GM23338 (cell line): Measurements from ENCODE around the gene THSD4. TPM values are rescaled to one million over a fixed set of nuclear protein-coding genes. Genes with fewer than 3 reads are reported as not detected.

Experiments
- ATAC-seq: fragments of 200-7000 bp; cut with Tn5 transposase; 3 replicates; pipeline ENCODE4 v1.9.1; 2020
- DNase-seq: peaks from one replicate; pipeline ENCODE4 v3.0.0-alpha.2; 2015; ENCODE audit warnings: low spot score
- H2AFZ ChIP-seq: fragments of 200-600 bp; sonication (generic); 2 replicates; pipeline ENCODE4 v1.8.0; 2016; ENCODE audit warnings: antibody characterized with exemption, mild to moderate bottlenecking, moderate library complexity
- H3F3A ChIP-seq: fragments of 200-600 bp; sonication (generic); replicated peaks from 2 replicates; pipeline ENCODE4 v1.8.0; 2017; ENCODE audit warnings: antibody characterized with exemption, mixed run types, low read depth
- H3K27ac ChIP-seq: fragments of 200-600 bp; sonication (generic); 2 replicates; pipeline ENCODE4 v1.6.1; 2016; ENCODE audit warnings: low read depth
- H3K27me3 ChIP-seq: fragments of 200-600 bp; sonication (generic); 2 replicates; pipeline ENCODE4 v1.8.0; 2016; ENCODE audit warnings: mild to moderate bottlenecking, mixed run types, moderate library complexity; ENCODE audit not compliant: insufficient read depth
- H3K36me3 ChIP-seq: fragments of 200-600 bp; sonication (generic); 2 replicates; pipeline ENCODE4 v1.8.0; 2016; ENCODE audit warnings: mild to moderate bottlenecking; ENCODE audit not compliant: insufficient read depth
- H3K4me1 ChIP-seq: fragments of 200-600 bp; sonication (generic); 2 replicates; pipeline ENCODE4 v1.8.0; 2016; ENCODE audit warnings: mild to moderate bottlenecking, moderate library complexity; ENCODE audit not compliant: insufficient read depth
- H3K4me2 ChIP-seq: fragments of 200-600 bp; sonication (generic); 2 replicates; pipeline ENCODE4 v1.7.1; 2017; ENCODE audit warnings: mixed run types
- H3K4me3 ChIP-seq: fragments of 200-600 bp; sonication (generic); 2 replicates; pipeline ENCODE4 v1.6.1; 2016; ENCODE audit warnings: mixed run types
- H3K79me2 ChIP-seq: fragments of 200-600 bp; sonication (generic); replicated peaks from 2 replicates; pipeline ENCODE4 v1.8.0; 2017; ENCODE audit warnings: mild to moderate bottlenecking; ENCODE audit not compliant: insufficient read depth
- H3K9me2 ChIP-seq: fragments of 200-600 bp; sonication (generic); 2 replicates; pipeline ENCODE4 v1.8.0; 2017; ENCODE audit not compliant: insufficient read depth
- H4K20me1 ChIP-seq: fragments of 200-600 bp; sonication (generic); replicated peaks from 2 replicates; pipeline ENCODE4 v1.8.0; 2017; ENCODE audit warnings: mild to moderate bottlenecking; ENCODE audit not compliant: insufficient read depth
- H3K27ac Mint-ChIP-seq: 2 replicates; pipeline ENCODE4 v1.8.0; 2020; ENCODE audit warnings: inconsistent platforms, mild to moderate bottlenecking, moderate library complexity, mixed read lengths
- H3K27me3 Mint-ChIP-seq: 3 replicates; pipeline ENCODE4 v1.8.0; 2022; ENCODE audit warnings: low read depth, mild to moderate bottlenecking, moderate library complexity, mixed read lengths, inconsistent platforms; ENCODE audit not compliant: insufficient read depth, poor library complexity
- H3K36me3 Mint-ChIP-seq: 3 replicates; pipeline ENCODE4 v1.8.0; 2021; ENCODE audit warnings: low read depth, mild to moderate bottlenecking, inconsistent platforms, moderate library complexity, mixed read lengths
- H3K4me1 Mint-ChIP-seq: 3 replicates; pipeline ENCODE4 v1.8.0; 2020; ENCODE audit warnings: mild to moderate bottlenecking, inconsistent platforms, mixed read lengths
- H3K4me3 Mint-ChIP-seq: 3 replicates; pipeline ENCODE4 v1.8.0; 2021; ENCODE audit warnings: moderate library complexity, mild to moderate bottlenecking, inconsistent platforms, mixed read lengths
- H3K9me3 Mint-ChIP-seq: 3 replicates; pipeline ENCODE4 v1.8.0; 2020; ENCODE audit warnings: moderate library complexity, mild to moderate bottlenecking, inconsistent platforms, mixed read lengths
- CREB1 ChIP-seq: fragments of 250-450 bp; sonication (Bioruptor Pico); IDR thresholded peaks from 2 replicates; pipeline ENCODE4 v1.5.0; 2020; ENCODE audit warnings: low read depth, mild to moderate bottlenecking, moderate library complexity
- CTCF ChIP-seq, 2 experiments: fragments of 200-600 bp in 1 of 2; sonication (generic) in 1 of 2; conservative IDR thresholded peaks; 2 replicates each; pipeline versions ENCODE4 v1.5.1 to v1.6.1; 2016 to 2017; ENCODE audit warnings: antibody characterized with exemption in 2 of 2, low read depth in 2 of 2, mild to moderate bottlenecking in 2 of 2, moderate library complexity in 1 of 2
- ETS1 ChIP-seq: IDR thresholded peaks from 2 replicates; pipeline ENCODE4 v1.6.1; 2016; ENCODE audit warnings: antibody characterized with exemption
- EZH2 ChIP-seq: fragments of 200-600 bp; sonication (generic); IDR thresholded peaks from one replicate; pipeline ENCODE4 v1.8.0; 2017; ENCODE audit warnings: antibody characterized with exemption, mild to moderate bottlenecking, low read depth; ENCODE audit not compliant: unreplicated experiment
- EZH2phosphoT487 ChIP-seq: fragments of 200-600 bp; sonication (generic); IDR thresholded peaks from one replicate; pipeline ENCODE4 v1.8.1; 2018; ENCODE audit warnings: antibody characterized with exemption; ENCODE audit not compliant: unreplicated experiment
- JUNB ChIP-seq: IDR thresholded peaks from one replicate; pipeline ENCODE4 v1.6.1; 2016; ENCODE audit warnings: antibody characterized with exemption; ENCODE audit not compliant: unreplicated experiment
- NANOG ChIP-seq: IDR thresholded peaks from 2 replicates; pipeline ENCODE4 v1.6.1; 2016; ENCODE audit warnings: antibody characterized with exemption, borderline replicate concordance
- POLR2AphosphoS5 ChIP-seq: IDR thresholded peaks from 2 replicates; pipeline ENCODE4 v1.6.1; 2016; ENCODE audit warnings: antibody characterized with exemption, low read depth
- REST ChIP-seq: IDR thresholded peaks from one replicate; pipeline ENCODE4 v1.6.1; 2018; ENCODE audit warnings: antibody characterized with exemption; ENCODE audit not compliant: unreplicated experiment
- STAT1 ChIP-seq: IDR thresholded peaks from one replicate; pipeline ENCODE4 v1.6.1; 2016; ENCODE audit warnings: antibody characterized with exemption; ENCODE audit not compliant: unreplicated experiment
- ZNF114 ChIP-seq: fragments of 250-450 bp; sonication (Bioruptor Pico); IDR thresholded peaks from 2 replicates; pipeline ENCODE4 v1.5.0; 2020; ENCODE audit warnings: mild to moderate bottlenecking, moderate library complexity
- ZNF331 ChIP-seq: fragments of 250-450 bp; sonication (Bioruptor Pico); IDR thresholded peaks from 2 replicates; pipeline ENCODE4 v1.5.0; 2020; ENCODE audit warnings: low read depth, mild to moderate bottlenecking, moderate library complexity
- ZNF462 ChIP-seq: fragments of 250-450 bp; sonication (Bioruptor Pico); IDR thresholded peaks from 2 replicates; pipeline ENCODE4 v1.5.0; 2020; ENCODE audit warnings: mild to moderate bottlenecking, moderate library complexity
- polyA plus RNA-seq: library from polyadenylated mRNA; unstranded; fragments of >200 nt; fragmentation: Nextera tagmentation; extraction: Ambion mirVana; gene quantifications from 2 replicates; pipeline ENCODE4 v1.2.1, GENCODE V29; 2016
- total RNA-seq: library from RNA; depleted of rRNA; stranded (reverse); fragments of >200 nt; shearing (Covaris generic); gene quantifications from 2 replicates; pipeline ENCODE4 v1.2.3, GENCODE V29; 2014

The THSD4 gene
- total and polyA plus RNA-seq, 2 experiments from 2014 or later = 2.0 to 7.4 TPM

GRCh38 chr15:71820127-71820526 is 704.9 kb downstream of the THSD4 start (continued):
- TF ChIP-seq CTCF (conservative IDR thresholded peaks at IDR 0.05; ENCODE audit: low read depth in 2 of 2) (no peak), CREB1 (no peak), JUNB (no peak), STAT1 (no peak)

GRCh38 chr15:71821547-71822129 is 706.4 kb downstream of the THSD4 start:
- H3K27ac Mint-ChIP-seq = no peak overlapping the region
- no peaks in the 10 kb centered on the region for H3K27me3 Mint-ChIP-seq
- peaks cover 33% of the 10 kb centered on the region for H3K9me3 Mint-ChIP-seq
- TF ChIP-seq ETS1 = no peak
- TF ChIP-seq STAT1 = no peak
- no peak for TF ChIP-seq REST
- TF ChIP-seq ZNF331 (CRISPR knock-in tag) = no peak
- no peak for TF ChIP-seq NANOG
- TF ChIP-seq JUNB = no peak
- no peak for TF ChIP-seq EZH2
- TF ChIP-seq EZH2phosphoT487 = no peak
- TF ChIP-seq POLR2AphosphoS5 = no peak
- no peak for TF ChIP-seq ZNF114 (CRISPR knock-in tag)
- TF ChIP-seq ZNF462 (CRISPR knock-in tag) = no peak
- TF ChIP-seq CREB1 = no peak

More at GRCh38 chr15:71821547-71822129, 706.4 kb downstream of the THSD4 start:
- H3K36me3 ChIP-seq = peaks cover 4% of the 10 kb centered on the region; the same call in 1 of the 2 replicates
- peaks cover 6% of the 10 kb centered on the region; the same call in 1 of the 2 replicates for H3K4me1 ChIP-seq
- no peaks in the 10 kb centered on the region for H3K79me2 ChIP-seq
- no peak overlapping the region for H3K4me3 ChIP-seq
- H3K27me3 ChIP-seq = no peaks in the 10 kb centered on the region
- DNase-seq (no peak), ATAC-seq (no peak)
- H3K36me3 Mint-ChIP-seq = peaks cover 38% of the 10 kb centered on the region
- no peaks in the 10 kb centered on the region for H3F3A ChIP-seq
- no peaks in the 10 kb centered on the region for H4K20me1 ChIP-seq
- no peak overlapping the region for H3K4me2 ChIP-seq
- H3K4me1 Mint-ChIP-seq = peaks cover 11% of the 10 kb centered on the region
- H3K27ac ChIP-seq = no peak overlapping the region
- no peak overlapping the region for H2AFZ ChIP-seq
- H3K4me3 Mint-ChIP-seq = no peak overlapping the region
- 0 out of 2 replicates have a peak, but pooled peaks cover 6% of the 10 kb centered on the region for H3K9me2 ChIP-seq
